HG03280 (cell line): ENCODE measurements around the gene HNF1B.
"Not testable (repeated sequence)": the region's sequence is repeated elsewhere in the genome, so short reads cannot be mapped to it uniquely, and the experiment has no call there.

ENCODE experiments used
- ATAC-seq: cut with Tn5 transposase; IDR thresholded peaks from one replicate; pipeline ENCODE4 v1.9.1; 2021; ENCODE audit warnings: mild to moderate bottlenecking, moderate library complexity; ENCODE audit not compliant: unreplicated experiment

HNF1B gene

DNA sequence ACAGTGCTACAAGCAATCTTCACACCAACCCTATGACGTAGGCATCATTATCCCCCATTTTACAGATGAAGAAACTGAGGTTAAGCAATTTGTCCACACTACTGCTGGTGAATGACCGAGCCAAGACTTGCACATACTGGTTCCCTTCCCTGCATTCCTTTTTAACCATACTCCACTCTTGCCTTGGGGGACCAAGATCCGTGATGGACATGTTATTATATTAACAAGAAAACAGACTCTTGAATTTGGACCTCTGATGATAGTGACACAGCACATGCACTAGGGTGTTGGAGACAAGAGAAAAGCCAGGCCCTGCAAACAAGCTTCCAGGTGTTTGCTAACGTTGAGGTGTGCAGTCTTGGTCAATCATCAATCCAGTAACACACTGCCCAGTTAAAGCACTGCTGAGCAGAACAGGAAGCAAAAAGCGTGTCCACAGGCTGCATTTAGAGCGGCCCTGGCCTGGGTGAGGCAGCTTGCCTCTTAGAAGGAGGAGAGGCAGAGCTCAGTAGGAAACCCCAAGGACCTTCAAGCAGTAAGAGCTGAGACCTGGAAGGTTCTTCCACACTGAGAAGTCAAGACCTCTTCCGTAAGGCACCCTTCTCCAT is 36.7 kb downstream of the HNF1B start:
- ATAC-seq, result no peak

DNA sequence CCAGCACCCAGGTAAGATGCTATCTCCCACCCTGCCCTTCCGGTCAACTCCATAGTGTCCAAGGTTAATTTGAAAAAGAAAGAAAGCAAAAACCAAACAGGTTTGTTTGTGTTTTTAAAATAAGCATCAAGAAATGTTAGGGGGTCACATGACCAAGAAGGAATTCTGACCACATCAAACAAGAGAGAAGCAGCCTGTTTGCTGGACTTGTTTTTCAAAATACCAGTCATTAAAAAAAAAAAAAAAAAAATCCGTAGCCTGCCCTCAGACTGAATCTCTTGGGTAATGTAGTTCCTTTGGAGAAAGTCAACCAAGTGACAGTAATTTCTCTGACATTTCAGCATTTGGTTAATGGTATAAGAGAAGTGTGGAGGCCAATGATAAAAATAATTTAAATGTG is 38.4 kb downstream of the HNF1B start:
- ATAC-seq, result no peak

DNA sequence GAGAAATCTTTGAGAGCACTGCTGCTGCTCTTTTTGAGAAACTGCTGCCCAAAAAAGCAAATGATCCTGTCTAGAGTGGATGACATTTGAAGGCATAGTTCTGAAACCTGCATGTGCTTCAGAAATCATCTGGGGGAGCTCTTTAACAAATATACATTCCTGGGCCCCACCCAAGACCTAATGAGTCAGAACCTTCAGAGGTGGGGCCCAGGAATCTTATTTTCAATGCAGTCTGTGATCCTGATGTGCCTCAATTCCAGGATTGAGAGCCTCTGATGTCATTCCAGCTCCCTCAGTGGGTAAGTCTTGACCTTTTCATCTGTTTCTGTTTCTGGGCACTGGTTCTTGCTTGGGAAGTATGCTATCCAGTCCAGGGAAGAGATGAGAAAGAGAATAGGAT is 42.3 kb downstream of the HNF1B start:
- no peak for ATAC-seq

DNA sequence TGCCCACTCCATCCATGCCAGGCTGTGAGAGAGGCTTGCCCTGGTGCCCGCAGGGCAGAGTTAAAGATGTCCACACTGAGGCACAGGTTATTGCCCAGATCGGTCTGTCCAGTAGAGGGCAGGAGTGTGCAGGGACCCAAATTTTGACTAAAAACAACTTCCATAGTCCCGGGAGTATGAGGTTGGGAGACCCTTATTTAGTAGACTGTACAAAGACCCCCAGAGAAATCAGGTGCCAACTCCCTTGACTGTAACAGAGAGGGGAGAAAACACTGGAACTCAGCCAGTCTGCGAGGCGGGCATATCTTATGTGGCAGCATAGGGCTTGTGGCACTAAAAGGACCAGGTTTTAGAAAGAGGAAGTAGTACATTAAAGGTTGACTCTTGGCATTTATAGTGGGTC is 43.4 kb downstream of the HNF1B start:
- ATAC-seq, result no peak

DNA sequence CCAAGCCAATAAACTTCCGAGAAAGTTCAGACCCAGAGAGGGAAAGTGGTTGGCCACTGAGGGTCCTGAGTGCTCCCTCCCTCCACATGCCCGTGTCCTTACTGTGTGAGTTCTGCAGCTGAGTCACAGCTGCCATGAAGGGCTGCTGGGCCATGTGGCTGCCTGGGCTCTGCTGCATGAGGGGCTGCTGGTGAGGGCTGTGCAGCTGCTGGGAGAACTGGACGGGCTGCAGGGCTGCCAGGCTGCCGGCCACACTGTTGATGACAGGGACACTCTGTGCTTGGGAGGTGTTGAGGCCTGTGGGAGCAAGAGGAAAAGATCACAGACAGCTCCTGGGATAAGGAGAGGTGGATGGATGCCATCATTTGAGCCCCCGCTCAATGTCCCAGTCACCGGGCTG is 44.0 kb downstream of the HNF1B start:
- ATAC-seq, result no peak

DNA sequence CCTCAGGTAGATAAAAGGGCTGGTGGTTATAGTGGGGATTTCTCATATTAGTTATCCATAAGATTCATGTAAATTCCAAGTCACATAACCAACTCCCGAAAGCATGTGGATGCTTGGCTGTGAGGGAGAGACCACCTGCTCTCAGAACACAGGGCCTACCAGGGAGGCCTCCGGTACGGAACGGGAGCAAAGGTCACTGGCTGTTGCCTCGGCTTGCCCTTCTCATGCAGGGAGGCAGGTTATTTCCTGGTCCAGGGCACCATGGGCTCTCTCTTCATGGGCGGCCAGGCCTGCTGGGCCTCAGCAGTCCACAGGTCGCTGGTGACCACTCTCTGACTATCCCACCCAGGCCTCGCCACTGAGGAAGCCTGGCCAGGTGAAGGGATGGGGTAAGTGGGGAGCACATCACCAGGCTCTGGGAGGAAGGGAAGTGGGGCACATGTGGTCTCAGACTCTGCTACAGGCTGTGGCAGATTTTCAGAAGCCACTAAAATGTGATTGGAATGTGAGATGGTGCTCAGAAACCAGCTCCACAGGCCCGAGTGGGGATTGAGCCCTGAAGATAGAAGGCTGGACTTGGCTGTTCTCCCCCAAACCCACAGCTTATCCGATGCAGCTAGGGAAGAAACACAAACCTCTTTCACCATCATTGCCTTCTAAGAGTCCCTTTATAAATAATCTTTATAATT is 45.4 kb downstream of the HNF1B start:
- no peak for ATAC-seq

DNA sequence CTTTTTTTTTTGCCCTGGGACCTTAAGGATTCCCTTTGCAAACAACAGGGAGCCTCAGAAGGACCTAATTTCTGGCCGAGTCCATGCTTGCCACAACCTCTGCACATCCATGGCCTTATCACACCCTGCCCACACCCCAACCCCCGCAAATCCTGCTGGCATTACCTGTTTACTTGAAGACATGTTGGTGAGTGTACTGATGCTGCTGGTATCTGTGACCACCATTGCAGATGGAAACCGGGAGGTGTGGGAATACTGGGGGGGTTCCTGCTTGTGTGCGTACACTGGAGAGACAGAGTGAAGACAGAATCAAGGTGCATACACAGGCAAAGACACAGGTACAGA is 46.0 kb downstream of the HNF1B start:
- no peak for ATAC-seq

DNA sequence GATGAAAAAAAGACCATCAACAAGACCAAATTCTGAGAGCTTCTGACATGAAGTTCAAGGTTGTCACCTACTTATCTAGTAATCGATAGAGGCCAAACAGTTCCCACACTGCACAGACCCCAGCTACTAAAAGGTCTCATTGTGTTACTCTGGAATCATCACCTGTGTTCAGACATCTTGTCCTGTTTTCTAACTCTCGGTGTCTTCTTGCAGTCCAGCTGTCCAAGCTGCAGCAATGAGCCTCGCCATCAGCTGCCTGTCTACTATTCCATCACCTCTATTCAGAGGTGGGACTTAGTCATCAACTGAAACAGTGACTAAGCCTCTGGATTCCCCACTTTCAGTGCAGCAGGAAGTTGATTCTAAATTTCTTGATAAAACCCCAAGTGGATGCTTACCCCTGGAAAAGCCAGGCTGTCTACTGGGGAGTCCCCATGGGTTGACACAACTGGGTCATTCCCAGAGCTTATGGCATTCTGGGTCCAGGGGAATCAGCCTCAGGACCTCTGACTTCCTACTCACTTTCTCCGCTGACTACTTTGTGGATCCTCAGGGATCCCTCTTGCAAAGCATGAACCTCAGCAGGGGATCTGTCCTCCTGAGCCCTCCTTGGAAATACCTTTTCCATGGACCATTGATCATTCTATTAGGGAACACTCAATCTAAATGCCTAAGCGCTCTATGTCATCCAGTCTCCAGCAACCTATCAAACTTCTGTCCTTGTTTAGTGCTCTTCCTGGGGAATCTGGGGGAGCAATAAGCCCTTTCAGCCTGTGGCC is 46.5 kb downstream of the HNF1B start:
- no peak for ATAC-seq

DNA sequence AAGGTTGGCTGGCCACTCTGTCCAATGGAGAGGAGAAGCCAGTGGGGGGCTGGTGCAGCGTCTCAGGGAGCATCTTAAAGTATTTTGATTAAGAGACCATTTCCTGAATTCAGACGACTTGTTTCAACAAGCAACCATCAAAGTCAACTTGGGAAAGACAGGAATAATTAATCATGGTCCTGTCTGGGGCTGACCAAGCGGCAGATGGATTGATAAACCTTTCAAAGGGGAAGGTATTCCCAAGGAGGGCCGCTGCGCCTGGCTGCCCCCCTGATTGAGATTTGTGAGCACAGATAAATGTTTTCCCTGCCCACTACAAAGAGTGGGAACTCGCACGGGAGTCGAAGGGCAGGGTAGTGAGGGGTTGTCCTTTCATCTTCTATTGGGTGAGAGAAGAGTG is 47.5 kb downstream of the HNF1B start:
- ATAC-seq, result no peak

DNA sequence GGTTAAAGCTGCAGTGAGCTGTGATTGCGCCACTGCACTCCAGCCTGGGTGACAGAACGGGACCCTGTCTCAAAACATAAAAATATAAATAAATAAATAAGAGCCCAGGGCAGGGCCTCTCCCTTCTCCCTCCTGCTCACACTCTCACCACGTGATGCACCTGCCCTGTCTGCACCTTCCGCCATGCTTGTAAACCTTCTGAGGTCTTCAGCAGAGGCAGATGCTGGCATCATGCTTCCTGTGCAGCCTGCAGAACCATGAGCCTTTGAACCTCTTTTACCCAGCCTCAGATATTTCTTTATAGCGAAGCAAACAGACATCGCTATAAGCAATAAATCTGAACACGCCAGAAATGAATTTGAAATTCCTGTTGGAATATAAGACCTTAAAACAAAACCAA is 48.5 kb downstream of the HNF1B start:
- no peak for ATAC-seq

DNA sequence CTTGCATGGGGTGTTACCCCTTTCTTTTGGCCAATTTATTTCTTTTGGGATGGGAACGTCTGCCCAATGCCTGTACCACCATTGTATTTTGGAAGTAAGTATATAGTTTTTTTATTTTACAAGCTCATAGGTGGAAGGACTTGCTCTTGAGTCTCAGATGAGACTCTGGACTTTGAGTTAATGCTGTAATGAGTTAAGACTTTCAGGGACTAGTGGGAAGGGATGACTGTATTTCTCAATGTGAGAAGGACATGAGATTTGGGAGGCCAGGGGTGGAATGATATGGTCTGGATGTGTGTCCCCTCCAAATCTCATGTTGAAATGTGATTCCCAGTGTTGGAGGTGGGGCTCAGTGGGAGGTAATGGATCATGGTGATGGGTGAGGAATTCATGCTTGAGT is 49.1 kb downstream of the HNF1B start:
- no peak for ATAC-seq

DNA sequence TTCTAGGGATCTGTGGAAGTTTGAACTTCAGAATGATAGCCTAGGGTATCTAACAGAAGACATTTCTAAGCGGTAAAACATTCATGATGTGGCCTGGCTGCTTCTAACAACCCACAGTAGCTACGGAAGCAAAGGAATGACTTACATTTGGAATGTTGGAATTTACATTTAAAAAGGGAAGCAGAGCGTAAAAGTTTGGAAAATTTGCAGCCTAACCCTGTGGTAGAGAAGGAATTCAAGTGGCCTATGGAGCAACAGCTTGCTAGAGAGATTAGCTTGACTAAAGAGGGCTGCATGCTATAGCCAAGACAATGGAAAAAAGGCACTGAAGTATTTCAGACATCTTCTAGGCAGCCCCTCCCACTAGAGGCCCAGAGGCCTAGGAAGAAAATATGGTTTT is 50.1 kb downstream of the HNF1B start:
- no peak for ATAC-seq

DNA sequence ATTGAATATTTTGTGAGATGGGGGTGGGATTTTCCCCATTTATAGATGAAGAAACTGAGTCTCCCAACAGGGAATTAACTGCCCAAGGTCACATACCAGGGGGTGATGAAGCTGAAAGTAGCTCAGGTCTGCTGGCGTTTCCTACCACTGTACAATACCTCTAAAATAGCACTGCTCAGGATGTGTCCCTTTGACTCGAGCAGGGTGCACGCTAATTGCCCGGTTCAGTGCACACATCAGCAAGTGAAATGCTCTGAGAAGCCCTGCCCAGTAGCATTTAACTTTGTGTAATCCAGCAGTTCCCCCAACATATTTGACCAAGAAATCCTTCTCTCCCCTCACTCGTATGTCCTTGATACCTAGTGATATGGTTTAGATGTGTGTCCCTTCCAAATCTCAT is 51.5 kb downstream of the HNF1B start:
- no peak for ATAC-seq

DNA sequence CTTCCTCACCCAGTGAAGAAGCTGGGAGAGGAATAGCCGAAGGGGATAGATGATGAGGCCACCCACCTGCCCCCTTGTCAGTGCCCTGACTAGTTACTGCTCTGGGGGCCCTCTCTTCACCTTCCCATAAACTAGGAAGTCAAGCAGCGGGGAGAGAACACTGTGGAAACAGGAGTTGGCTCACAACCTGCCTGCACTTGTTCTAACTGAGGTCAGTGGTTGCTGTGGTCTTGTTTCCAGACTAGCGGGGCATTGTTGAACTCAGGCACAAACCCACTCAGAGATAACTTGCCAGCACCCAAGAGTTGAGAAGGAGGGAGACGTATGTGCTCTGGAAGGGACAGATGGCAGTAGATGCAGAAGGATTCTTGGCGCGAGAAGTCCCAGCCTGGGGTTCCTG is 53.1 kb downstream of the HNF1B start:
- ATAC-seq, result no peak

DNA sequence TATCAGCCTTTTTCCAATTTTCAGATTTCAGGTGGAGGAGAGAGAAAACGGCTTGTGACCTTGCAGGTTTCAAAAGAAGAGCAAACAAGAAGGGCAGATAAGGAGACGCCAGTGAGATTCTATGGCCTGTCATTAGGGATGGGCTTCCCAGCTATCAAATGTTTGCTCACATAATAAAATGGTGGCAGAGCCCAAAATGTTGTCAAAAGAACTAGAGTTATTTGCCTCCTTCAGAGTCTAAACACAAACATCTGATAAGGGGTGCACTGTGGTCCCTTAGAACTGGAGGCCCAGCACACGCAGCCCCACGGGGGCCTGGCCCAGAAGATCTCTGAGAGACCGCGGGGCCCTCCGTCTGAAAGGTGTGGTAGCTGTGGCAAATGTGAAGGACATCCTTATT is 55.5 kb downstream of the HNF1B start:
- ATAC-seq, result no peak

DNA sequence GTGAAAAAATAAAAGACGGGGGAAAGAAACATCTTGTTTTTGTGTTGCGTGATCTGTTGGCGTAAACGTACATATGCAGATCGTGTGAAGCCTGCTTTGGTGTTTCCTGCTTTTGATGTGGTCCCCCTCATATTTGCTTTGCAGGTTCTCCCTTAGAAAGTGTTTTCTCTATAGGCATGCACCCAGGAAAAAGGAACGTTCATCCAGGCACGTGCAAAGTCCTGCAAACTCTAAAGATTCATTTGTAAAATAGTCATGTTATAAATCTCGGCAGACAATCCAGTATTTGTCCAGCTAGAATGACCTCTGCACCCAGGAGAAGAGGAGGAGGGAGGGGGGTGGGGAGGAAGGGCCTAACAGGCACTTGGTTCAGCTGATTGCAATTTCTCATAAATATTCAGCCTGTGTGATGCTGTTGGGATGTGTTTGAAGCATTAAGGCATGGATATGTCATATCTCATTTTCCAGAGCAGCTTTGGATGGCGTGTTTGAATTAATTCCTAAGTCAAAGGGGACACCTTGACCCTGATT is 61.3 kb downstream of the HNF1B start:
- no peak for ATAC-seq

DNA sequence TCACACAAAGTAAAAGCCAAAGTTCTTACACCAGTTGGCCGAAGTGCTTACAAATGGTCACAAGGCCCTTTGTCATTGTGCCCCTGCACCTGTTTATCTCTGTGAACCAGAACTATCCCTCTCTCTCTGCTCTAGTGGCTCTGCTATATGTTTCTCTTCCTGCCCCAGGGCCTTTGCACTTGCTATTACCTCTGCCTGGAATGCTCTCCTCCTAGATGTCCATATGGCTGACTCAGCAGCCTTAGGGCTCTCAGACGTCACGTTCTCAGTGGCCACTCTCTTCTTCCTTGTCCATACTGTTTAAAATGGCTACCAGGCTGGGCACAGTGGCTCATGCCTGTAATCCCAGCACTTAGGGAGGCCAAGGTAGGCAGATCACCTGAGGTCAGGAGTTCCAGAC is 62.9 kb downstream of the HNF1B start:
- ATAC-seq, result no peak

DNA sequence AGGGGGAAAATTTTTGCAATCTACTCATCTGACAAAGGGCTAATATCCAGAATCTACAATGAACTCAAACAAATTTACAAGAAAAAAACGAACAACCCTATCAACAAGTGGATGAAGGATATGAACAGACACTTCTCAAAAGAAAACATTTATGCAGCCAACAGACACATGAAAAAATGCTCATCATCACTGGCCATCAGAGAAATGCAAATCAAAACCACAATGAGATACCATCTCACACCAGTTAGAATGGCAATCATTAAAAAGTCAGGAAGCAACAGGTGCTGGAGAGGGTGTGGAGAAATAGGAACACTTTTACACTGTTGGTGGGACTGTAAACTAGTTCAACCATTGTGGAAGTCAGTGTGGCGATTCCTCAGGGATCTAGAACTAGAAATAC is 64.9 kb downstream of the HNF1B start:
- ATAC-seq, result not testable (repeated sequence)

DNA sequence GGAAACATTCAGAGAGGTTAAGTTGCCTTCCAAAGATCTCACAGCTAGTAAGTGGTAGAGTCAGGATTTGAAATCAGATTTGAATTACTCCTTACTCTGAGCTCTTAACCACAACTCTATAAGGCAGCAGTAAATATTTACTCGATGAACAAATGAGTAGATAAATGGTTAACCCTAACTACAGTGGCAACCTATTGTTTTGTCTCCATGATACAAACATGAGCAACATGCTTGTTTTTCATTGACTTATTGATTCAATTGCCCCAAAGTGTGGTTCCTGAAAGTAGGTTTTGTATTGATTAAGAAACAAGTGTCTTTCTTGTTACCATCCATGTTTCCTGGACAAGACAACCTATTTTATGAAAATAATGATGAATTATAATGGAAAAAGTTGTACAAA is 66.8 kb downstream of the HNF1B start:
- ATAC-seq, result no peak

DNA sequence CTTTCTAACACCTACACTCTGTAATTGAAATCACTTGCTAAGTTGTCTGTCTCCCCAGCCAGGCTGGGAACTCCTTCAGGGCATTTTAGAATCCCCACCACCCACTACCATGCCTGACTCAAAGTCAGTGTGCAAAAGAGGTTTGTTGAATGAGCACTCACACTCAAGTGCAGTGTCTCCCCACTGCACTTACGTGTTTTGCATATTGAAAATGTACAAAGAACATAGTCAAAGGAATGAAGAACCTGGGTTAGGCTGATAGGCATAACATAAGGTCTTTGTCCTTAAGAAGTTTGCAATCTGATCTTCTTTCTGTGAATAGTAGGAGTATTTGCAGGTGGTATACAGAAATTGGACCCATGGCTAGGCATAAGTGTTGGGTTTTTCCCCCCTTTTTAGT is 67.8 kb downstream of the HNF1B start:
- ATAC-seq, result no peak

DNA sequence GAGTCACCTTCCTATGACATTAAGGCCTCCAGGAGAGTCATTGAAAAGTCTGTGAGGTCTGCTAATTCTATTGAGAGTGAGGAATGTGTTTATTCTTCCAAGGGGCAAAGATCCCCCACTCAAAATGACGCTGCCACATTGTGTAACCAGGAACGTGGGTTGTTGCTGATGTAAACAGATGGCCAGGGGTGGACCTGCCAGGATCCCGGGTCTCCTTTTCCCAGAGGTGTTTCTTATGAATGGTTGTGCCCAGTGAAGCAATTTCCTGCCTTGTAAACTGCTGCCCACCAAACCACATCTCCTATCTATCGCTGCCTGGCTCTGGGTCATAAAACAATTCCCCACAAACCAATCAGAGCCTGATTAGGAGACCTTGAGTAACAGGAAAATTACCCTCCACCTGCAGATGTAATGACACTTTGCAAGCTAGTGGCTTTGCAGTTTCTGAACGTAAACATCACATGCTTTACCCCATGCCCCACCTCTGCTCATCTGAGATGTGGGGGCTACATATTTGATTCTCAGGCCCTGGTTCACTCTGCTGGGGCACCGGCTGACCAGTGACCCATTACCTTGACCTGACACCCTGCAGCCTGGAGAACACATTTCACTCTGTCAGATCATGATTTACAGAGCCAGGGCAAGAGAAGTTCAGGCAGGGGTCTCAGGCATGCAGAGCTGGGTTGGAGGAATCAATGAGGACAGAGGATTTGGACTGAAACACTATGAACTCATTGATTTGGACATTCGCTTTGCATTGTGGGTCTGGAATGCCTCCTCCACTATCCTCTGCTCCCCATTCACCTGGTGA is 68.5 kb downstream of the HNF1B start:
- ATAC-seq, result no peak
